HG02678 (cell line): Measurements from ENCODE around the gene TRABD2B.

Experiments used
- ATAC-seq: cut with Tn5 transposase; IDR thresholded peaks from one replicate; pipeline ENCODE4 v1.9.1; 2021; ENCODE audit warnings: mild to moderate bottlenecking, moderate library complexity; ENCODE audit not compliant: unreplicated experiment

TRABD2B gene

DNA sequence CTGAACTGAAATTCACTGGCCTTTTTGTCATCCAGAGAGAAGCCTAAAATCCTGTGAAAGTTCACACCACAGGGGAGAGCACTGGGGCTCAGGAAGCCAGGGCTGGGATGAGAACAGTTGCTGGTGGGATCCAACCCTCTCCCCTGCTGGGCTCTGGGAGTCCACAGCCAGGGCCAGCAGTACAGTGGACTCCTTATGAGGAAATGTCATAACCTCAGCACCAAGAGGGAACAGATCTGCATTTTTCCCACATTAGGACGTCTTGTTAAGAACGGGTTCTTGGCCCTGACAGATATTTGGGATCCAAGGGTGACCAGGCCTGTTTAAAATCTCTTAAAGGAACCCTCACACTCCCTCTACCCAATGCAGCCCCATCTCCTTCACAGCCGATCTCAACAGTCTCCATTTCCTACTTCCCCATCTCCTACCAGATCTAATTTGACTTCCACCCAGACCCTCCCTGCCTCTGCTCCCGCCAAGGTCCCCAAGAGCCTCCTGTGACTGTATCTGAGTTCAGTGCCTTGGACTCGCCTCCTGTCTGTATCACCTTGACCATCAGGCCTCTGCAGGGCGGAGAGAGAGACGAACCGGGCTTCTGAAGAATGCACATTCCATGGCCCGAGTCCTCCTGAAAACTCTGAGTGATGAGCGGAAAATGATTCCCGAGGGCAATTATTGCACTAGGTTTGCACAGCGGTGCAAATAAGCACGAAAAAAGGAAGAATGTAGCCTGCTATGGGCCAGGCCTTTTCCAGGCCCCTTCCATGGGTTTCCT, 159.9 kb downstream of the TRABD2B start:
- no peak for ATAC-seq

DNA sequence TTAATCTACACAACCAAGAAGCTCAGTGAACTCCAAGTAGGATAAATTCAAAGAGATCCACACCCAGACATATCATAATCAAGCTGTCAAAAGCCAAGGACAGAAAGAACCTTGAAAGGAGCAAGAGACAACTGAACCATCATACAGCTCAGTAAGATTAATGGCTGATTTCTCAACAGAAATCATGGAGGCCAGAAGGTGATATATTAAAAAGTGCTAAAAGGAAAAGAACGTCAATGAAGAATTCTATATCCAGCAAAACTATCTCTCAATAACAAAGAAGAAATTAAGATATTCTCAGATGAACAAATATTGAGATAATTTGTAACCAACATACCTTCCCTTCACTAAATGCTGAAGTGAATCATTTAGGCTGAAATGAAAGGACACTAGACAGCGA, 161.8 kb downstream of the TRABD2B start:
- ATAC-seq: no peak

DNA sequence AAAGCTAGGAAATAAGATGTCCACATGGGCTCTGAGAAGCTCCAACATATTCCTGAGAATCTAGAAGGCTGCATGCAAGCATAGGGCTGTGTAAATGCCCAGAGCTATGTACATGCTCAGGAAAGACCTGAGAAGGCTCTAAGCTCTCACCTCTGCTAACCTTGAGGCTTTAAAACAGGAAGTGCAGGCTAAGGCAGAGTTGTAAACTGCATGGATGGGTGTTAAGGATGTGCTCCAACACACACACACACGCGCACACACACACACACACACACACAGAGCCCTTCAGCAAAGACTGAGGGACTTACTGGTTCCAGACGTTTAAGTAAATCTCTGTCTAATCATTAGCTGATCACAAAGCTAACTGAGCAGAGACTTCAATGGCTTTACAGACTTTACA, 162.9 kb downstream of the TRABD2B start:
- no peak for ATAC-seq

DNA sequence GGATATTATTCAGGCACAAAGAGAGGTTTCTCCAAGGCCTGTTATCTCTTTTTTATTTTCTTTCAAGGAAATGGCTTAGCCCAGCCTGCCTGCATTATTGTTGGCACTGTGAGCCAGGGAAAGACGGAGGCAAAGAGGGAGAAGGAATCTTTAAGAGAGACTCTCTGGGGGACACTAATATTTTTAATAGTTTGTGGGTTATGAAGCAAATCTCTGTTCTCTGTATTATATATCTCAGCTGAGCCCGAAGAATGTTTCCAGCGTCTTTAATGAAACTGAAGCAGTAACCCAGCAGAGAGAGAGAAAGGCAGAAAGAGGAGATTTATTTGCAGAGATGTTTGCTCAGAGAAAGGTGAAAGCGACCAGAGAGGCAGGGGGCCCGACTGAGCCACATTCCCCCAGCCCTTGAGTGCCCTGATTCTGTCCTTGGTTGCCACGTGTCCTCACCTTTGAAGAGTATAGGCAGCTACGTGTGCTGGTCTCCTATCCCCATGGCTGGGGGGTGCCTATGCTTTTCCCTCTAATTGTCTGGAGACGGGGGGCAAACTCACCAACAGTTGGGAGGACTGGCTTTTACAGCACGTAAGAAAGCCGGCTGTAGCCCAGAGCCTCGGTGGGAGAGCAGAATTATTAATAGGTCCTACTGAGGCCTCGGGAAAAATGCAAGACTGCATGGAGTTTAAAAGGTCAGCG, 166.4 kb downstream of the TRABD2B start:
- no peak for ATAC-seq

DNA sequence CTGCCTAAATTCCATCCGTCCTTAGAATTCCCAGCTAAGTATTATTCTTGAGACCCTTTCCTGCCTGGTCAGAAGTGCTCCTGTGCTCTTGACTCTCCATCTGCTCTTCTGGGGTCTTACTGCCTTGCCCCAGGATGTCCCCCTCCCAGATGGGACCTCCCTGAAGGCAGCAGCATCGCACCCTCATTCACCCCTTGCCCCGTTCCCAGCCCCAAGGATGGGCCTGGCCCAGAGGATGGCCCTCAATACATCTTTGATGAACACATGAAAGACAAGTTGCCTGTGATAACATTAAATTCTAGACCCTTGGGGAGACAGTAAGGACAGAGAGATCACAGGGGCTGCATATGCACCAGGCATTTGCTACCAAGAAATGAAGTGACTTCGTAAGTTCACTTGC, 167.2 kb downstream of the TRABD2B start:
- ATAC-seq: no peak

DNA sequence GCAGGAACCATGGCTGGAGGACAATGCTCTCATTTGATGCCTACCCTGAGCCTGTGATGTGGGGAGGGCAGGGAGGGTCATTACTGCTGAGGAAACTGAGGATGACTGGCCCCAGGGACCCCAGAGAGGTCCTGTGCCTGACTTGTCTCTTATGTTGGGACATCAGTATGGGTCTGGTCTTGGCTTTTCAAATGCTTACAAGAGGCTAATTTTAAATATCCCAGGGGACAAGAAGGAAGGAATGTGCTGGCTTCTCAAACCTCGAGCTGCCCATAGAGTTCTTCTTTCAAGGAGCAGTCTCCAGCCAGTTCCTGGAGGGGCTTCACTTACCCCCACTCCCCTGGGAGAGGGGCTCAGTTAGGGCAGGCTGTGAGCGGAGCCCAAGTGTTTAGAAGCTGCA, 168.2 kb downstream of the TRABD2B start:
- no peak for ATAC-seq

DNA sequence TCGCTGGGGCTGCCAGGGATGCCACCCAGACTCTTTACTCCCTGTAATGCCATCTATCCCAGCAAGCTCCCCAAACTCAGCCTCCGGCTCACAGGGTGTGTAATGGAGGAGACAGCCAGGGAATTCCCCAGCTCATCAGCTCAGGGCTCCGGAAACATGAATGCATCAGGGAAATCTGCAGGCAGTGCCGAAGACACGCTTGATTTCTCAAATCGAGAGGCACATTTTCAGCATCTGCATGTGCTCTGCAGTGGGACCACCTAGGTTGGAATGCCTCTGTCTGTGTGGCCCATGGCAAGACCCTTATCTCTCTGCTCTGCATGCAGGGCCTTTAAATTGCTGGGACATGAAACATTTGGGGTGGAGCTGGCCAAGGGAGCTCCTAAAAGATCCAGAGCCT, 170.1 kb downstream of the TRABD2B start:
- ATAC-seq: no peak

DNA sequence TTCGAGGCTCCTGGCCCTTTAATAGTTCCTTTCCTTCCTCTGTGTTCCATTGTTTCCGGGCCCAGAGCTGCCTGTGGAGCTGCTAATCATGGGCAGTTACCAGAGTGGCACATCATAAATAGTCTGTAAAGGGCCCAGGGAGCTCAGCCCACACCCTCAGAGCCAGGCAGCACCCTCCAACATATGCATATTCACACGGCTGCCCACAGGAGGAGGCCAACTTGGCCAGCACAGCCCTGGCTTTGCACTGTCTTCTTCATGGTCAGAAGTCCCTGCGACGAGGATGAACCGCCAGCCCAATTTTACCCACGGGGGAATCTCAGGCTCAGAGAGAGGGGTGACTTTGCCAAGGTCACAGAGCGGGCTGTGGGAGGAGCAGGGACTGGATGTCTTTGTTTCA, 172.5 kb downstream of the TRABD2B start:
- no peak for ATAC-seq

DNA sequence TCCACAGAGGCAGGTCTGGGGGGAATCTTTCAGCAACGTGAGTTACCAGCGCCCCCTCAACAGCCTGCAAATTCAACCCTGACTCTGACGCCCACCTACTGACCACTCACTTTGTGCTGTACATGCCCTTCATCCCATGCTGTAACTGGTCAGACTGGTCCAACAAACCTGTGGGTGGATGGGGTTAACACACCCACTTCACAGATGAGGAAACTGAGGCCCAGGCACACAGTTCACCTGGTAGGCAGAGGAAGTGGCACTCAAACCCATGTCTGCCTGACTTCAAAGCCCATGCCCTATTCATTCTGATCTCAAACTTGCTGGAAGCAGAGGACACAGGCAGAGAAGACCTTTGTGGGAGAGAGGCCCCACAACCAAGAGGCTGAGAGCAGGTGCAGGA, 172.9 kb downstream of the TRABD2B start:
- ATAC-seq: no peak

DNA sequence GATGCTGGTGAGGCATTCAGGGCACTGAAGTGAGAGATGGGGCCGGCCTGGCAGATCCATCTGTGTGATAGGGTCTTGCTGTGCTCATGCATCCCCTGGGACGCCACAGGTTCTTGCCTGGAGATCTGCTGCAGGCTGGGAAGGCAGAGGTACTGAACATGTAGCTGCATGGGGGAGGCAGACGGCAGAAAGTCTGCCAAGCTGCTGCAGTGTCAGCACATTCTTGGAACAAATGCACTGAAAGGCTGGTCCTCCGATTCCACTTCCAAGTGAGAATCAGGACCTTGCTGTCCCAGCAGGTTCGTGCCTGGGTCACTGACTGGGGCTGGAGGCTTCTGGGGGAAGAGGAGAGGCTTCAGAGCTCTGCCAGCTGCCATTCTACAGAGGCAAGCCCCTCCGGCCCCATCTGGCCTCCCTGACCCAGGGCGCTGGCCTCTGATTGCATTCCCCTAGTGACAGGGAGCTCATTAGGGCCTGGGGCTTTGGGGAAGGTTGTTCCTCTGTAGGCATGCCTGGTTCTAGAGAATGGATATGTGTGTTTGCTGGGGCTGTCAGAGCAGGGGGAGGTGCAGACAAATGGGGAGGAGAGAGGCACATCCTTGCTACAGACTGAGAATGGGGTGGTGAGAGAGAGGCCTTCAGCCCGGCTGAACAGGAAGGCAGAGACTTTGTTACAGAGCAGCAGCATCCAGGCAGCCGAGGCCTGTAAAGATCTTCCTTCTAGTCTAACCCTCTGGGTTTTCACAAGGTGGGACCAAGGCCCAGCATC, 174.0 kb downstream of the TRABD2B start:
- no peak for ATAC-seq

DNA sequence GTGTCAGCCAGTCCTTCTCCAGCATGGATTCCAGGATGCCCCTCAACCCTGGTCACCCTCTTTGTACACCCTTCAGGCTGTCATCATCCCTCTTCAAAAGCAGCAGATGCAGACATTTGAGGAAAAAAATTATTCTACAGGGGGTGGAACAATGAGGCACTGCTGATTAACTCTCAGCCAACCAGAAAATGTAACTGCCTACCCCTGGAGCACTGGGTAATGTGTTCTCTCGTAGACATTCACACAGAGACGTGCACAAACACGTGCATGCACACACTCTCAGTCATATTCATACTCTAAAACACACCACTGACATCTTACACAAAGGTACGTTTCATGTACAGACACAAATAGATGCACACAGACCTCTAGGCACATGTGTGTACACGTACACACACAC, 175.4 kb downstream of the TRABD2B start:
- ATAC-seq: no peak

DNA sequence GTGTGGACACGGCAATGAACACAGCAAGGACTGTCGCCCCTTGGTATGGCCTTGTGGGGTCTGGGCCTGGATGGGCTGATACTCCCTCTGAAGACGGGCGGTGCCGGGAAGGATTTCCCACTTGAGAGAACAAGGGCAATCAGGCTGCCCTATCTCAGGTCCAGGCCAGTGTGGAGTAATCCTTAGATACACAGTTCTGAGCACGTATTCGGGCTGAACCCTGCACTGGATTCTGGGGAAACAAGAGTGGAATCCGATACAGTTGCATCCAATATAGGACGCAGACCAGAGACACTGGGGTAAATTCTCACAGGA, 177.7 kb downstream of the TRABD2B start:
- ATAC-seq: no peak

DNA sequence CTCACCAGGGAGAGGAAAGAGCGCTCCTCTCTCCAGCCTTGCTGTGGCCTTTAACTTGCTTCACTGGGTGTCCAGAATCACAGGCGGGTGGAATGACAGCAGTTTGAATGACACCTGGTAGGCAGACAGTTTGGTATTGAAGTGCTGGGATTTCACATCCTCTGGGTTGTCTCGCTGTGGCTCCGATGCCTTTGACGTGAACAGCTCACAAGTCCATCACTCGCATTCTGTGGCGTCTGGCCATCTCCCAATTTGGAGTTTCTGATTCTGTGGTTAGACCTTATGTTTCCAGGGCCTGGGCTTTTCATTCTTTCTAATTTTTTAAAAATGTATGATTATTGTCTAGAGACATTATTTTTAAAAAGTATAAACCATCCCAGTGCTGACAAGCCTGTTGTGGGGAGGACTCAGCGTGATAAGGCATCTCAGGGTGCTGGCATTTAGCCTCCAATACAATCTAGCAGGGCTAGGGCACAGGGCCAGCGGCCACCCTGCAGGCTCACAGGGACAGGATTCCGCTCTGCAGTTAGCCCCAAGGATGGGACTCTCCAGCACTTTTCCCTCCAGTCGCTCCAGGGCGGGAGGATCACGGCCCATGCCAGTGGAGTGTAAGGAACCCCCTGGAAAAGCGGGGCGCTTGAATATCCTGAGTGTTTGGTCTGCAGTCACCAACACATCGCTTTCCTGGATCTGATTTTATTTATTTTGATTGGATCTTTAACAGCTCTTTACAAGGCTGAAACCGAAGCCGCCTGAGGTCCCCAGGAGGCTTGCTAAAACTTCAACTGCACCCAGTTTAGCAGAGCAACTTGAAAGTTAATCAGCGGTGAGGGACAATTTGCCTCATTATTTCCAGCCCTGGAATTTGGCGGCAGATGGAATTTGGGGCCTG, 178.3 kb downstream of the TRABD2B start:
- ATAC-seq: no peak

DNA sequence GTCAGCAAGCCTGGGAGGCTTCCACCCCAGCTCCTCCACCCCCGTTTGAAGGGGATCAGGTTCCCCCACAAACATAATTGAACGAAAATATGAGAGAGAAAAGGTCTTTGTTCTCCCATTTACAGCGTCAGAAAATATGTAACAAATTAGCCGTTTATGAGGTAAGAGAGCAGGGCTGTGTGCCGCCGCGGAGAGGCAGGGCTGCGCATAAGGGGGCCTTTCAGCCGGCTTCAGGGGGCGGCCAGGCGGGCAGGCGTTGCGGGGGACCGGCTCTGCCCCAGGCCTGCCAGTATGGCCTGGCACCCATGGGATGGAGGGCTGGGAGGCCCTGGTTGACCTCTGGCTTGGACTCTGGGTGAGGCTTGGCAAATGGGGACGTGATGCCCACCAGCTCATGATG, 179.3 kb downstream of the TRABD2B start:
- no peak for ATAC-seq

DNA sequence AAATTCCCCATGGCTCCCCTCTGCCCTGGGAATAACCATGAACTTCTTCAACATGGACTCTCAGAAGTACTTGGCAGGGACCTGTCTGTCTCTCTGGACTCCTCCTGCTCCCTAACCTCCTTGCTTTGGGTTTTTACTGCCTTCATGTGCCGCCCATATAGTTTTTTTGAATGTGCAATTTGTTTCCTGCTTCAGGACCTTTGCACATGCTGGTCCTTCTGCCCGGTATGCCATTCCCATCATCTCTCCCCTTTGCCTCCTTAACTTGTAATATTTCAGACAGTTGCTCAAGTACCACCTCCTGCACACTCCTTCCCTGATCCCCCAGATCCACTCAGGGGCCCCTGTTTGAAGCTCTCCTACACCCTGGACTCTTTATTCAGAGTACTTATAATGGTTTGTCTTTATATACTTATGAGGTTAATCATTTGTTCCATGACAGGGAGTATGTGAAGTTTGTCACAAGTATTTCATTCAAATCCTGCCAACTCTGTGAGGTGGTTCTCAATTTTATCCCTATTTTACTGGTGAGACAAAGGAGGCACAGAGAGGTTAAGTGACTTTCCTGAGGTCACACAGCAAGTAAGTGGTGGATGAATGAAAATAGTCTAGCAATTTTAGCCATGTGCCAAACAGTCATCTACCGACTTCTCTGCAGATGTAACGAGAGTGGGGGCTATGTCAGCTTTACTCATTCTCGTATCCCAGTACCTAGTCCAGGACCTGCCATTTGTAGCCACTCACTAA, 180.7 kb downstream of the TRABD2B start:
- ATAC-seq: no peak

DNA sequence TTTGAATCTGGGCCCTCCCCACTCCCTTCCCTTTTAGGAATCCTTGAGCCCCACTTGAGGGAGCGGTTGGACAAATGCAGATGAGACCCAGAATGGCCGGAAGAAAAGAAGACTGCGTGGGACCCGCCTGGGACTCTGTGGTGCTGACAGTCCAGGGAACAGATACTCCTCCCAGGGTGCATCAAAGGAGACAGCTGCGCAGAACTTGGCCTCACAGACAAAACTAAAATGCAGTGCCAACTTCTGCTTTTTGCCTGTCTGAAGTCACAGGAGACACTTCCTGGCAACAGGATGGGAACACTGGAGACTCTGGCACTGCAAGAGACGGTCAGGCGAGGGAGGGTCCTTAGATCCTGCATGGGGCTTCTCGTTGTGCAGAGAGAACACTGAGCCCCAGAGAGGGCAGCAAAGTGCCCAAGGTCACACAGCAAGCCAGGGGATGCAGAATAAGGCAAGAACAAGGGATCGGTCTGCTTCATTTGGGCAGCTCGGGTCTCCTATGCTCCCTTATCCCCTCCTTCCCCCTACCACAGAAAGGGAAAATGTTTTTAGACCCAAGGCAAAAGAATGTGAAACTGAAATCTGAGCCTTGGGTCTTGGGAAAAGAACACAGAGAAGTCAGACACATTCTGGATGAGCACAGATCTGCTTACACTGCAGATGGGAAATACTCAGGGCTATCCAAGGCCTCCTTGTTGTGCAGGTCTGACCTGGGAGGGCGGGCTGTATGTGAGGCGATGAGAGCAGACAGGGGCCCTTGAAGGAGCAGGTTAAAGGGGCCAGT, 182.4 kb downstream of the TRABD2B start:
- ATAC-seq: no peak

DNA sequence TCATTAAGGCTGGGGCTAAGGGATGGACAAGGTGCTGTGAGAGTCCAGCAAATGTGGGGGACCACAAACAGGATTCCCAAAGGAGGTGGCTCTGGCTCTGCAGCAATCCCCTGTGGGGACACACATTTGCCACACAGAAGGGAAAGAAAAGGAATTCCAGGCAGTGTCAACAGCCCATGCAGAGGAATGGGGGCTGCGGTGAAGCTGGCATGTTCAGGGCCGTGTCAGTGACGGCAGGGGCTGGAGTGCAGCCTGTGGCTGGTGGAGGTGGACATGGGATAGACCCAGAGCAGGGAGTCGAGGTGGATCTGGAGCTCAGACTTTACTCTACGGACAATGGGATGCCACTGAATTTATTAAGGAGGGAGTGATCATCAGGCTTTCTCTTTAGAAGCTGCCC, 183.2 kb downstream of the TRABD2B start:
- ATAC-seq: no peak

DNA sequence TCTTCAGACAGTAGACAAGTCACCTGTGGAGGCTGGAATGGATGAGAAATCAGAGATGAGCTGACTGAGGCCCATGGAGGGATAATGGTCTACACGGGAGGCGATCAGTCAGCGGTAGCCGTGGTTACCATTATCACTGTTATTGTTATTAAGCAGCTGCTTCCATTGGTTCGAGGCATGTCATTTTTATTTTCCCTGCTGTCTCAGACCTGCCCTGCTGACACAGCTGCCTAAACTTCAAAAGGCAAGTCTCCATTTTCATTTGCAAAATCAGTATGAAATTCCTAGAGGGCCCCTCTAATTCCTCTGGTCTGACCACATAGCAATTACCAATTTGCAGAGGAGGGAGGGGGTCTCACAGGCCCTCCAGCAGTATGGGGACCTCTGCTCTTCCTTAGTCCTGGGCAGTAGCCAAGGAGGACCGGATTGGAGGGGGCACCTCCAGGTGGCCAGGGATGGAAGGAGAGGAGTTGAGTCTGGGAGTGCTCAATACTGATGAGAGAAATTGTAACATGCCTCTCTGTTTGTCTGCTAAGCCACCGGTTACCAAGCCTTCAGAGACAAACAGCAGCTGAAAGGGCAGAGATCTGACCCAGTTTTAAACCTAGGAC, 184.2 kb downstream of the TRABD2B start:
- no peak for ATAC-seq
